ENCODE data around the gene CFAP45. TPM values are rescaled to one million over a fixed set of nuclear protein-coding genes. Genes with fewer than 3 reads are reported as not detected.
A peak's percentile ranks its signal among the peaks of the same experiment; 100 is the strongest.

The CFAP45 gene
- total and polyA plus RNA-seq, 2 donors (not counting 1 experiment from before 2014, with no cell fraction given) = 1.3 to 2.4 TPM

DNA sequence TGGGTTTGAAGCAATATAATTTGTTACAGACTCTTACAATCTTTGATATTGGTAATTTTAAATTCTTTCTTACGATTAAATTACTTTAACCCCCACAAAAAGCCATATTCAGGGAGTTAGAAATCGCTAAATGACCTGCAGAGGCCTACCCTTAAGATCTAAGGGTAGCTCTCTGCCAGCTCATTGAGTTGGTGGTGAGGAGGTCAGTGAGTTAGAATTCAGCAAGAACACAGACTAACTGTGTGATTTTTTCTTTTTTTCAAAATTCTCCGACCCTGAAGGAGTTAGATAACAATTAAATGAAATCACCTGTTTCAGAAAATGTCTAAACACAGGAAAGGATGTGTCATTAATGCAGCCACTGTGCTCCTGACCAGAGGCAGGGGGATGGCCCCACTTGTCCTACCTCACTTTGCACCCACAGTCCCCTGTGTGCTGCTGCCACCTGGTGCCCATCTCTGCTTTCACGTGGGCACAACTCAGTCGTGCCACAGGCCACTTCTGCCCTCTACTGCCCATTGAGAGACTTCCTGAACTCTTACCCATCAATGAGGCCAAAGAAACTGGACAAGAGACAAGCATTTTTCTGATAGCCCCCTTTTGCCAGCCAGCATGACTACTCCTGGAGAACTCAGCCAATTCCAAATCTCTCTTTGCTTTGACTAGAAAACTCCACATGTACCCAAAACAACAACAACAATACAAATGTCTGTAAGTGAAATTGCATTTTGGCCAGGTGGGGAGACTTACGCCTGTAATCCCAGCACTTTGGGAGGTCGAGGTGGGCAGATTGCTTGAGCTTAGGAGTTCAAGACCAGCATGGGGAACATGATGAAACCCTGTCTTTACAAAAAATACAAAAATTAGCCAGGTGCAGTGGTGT is 8.4 kb downstream of the CFAP45 start:
- H3K4me3 Mint-ChIP-seq = no peak overlapping the region

More for the DNA sequence above, 8.4 kb downstream of the CFAP45 start:
- DNase-seq = peak; percentile 81
- H3K27ac Mint-ChIP-seq = peak overlapping the region; percentile 70
- ChIA-PET CTCF (interaction anchor here (0.6 to 8.9 kb wide), 30 partner anchors 12 to 759 kb away, joined by 3 to 211 read pairs (median 7); partner anchors contain the start of genes DUSP23, FCRL6, IGSF9 and TAGLN2), POLR2A (no interaction called here)
- WGBS (ENCODE audit: insufficient coverage) = 34% methylated on average over 4 of the region's 7 CpGs
- intact Hi-C loops (cut with micrococcal nuclease) = loop anchor here (1.0 to 5.0 kb wide), 8 partner anchors 33 to 731 kb away; partner anchors contain the start of genes DUSP23 and TAGLN2
- peaks cover 6% of the 10 kb centered on the region for H3K27me3 Mint-ChIP-seq
- Histone ChIP-seq H3K4me2 (replicated peaks; ENCODE audit: low read depth, low read length, poor library complexity, severe bottlenecking) (no peak overlapping the region), H3K27me3 (replicated peaks in 1 of 4; ENCODE audit: control extremely low read depth in 1 of 4, control insufficient read depth in 3 of 4, insufficient read depth in 4 of 4, low read length in 3 of 4) (peaks cover 0 to 6% (median 0%) of the 10 kb centered on the region in 4 experiments), H3K9ac (ENCODE audit: low read length) (no peak overlapping the region), H3K36me3 (replicated peaks in 1 of 2; ENCODE audit: control extremely low read depth in 1 of 2, control insufficient read depth in 1 of 2, extremely low read depth in 1 of 2, insufficient read depth in 2 of 2, low read length in 1 of 2) (no peaks in the 10 kb centered on the region), H3K4me3 (ENCODE audit: control extremely low read depth in 1 of 5, extremely low read depth in 1 of 5, insufficient read depth in 1 of 5, low read depth in 2 of 5, low read length in 4 of 5) (no peak overlapping the region), H3K4me1 (ENCODE audit: control insufficient read depth in 2 of 2, insufficient read depth in 2 of 2, low read length in 2 of 2) (peaks cover 18 to 19% of the 10 kb centered on the region in 2 donors), H3K79me2 (ENCODE audit: control insufficient read depth, insufficient read depth, low read length) (no peaks in the 10 kb centered on the region), H4K20me1 (ENCODE audit: control insufficient read depth, insufficient read depth, low read length, poor library complexity, severe bottlenecking) (no peaks in the 10 kb centered on the region), H2AFZ (ENCODE audit: insufficient read depth, low read depth, low read length, poor library complexity, severe bottlenecking) (no peak overlapping the region), H3K9me3 (ENCODE audit: control extremely low read depth in 1 of 3, control insufficient read depth in 2 of 3, insufficient read depth in 1 of 3, low read length in 2 of 3) (peaks cover 0 to 3% (median 0%) of the 10 kb centered on the region in 3 donors), H3K27ac (ENCODE audit: low read length in 2 of 2) (no peak overlapping the region)
- H3K4me1 Mint-ChIP-seq = peaks cover 26% of the 10 kb centered on the region
- ATAC-seq (ENCODE audit: low read depth) = peak; percentile 86
- H3K9me3 Mint-ChIP-seq (ENCODE audit: insufficient read depth) = no peaks in the 10 kb centered on the region
- TF ChIP-seq, protein P1, sequence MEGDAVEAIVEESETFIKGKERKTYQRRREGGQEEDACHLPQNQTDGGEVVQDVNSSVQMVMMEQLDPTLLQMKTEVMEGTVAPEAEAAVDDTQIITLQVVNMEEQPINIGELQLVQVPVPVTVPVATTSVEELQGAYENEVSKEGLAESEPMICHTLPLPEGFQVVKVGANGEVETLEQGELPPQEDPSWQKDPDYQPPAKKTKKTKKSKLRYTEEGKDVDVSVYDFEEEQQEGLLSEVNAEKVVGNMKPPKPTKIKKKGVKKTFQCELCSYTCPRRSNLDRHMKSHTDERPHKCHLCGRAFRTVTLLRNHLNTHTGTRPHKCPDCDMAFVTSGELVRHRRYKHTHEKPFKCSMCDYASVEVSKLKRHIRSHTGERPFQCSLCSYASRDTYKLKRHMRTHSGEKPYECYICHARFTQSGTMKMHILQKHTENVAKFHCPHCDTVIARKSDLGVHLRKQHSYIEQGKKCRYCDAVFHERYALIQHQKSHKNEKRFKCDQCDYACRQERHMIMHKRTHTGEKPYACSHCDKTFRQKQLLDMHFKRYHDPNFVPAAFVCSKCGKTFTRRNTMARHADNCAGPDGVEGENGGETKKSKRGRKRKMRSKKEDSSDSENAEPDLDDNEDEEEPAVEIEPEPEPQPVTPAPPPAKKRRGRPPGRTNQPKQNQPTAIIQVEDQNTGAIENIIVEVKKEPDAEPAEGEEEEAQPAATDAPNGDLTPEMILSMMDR (IDR thresholded peaks at IDR 0.05) = peak; percentile 78
- TF ChIP-seq EZH2 (IDR thresholded peaks at IDR 0.05; ENCODE audit: borderline replicate concordance, insufficient read depth, low read depth, low read length, poor library complexity, severe bottlenecking) = no peak
